ENCODE data around the gene EPC1. TPM values are rescaled to one million over a fixed set of nuclear protein-coding genes. Genes with fewer than 3 reads are reported as not detected.

The EPC1 gene
- total RNA-seq, 2 donors from 2014 or later, result 31.9 to 39.2 TPM

- no peak for TF ChIP-seq CTCF (IDR thresholded peaks at IDR 0.05)
- no peak for TF ChIP-seq POLR2A (IDR thresholded peaks at IDR 0.05)
- ATAC-seq (no peak), DNase-seq (no peak)
- Histone ChIP-seq H3K27ac (no peak overlapping the region), H3K27me3 (no peaks in the 10 kb centered on the region), H3K36me3 (replicated peaks in 1 of 2; ENCODE audit: insufficient read depth in 1 of 2, low read depth in 2 of 2) (no peaks in the 10 kb centered on the region), H3K9me3 (no peaks in the 10 kb centered on the region), H3K4me3 (no peak overlapping the region), H3K4me1 (peaks cover 37% of the 10 kb centered on the region)
- 98 to 99% methylated on average over 4 of the region's 4 CpGs for WGBS, 2 donors
- intact Hi-C loops (cut with DNase I), result loop anchor here (10.0 kb wide), 1 partner anchor 56 kb away; no protein-coding TSS in a partner anchor
Observed at GRCh38 chr10:32321016-32321631, 25.8 kb downstream of the EPC1 start.

DNA sequence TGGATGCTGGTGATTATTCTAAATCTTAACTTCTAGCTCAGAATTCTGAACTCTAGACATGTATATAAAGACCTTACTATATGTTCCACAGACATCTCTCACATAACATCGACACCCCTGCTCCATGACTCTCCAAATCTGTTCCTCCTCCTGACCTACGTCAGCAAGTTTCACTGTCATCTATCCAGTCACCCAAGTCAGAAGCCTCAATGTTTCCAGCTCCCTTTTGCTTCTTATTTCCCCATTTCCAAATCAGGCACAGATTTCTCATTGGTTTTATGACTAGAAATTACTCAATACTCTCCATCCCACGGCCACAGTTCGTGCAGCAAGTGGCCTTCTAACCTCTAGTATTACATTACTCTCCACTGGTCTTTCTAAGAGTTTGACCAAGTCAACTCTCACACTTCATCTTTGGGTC lies 28.5 kb downstream of the EPC1 start:
- H3K4me3 ChIP-seq, result no peak overlapping the region
- 73 to 76% methylated on average over 4 of the region's 4 CpGs for WGBS, 2 donors
- H3K27ac ChIP-seq, result peak overlapping the region in 2 of 4 donors; percentile 9 to 34
- intact Hi-C loops (cut with DNase I), result no loop called here
- H3K9me3 ChIP-seq, result no peaks in the 10 kb centered on the region
- H3K36me3 ChIP-seq (replicated peaks in 1 of 2; ENCODE audit: insufficient read depth in 1 of 2, low read depth in 2 of 2), result no peaks in the 10 kb centered on the region
- TF ChIP-seq CTCF (IDR thresholded peaks at IDR 0.05) (no peak), POLR2A (IDR thresholded peaks at IDR 0.05) (no peak)
- H3K27me3 ChIP-seq, result no peaks in the 10 kb centered on the region
- DNase-seq (peak in 1 of 4 donors; percentile 52), ATAC-seq (no peak)
- peaks cover 43% of the 10 kb centered on the region for H3K4me1 ChIP-seq

GRCh38 chr10:32317795-32318357 lies 29.1 kb downstream of the EPC1 start:
- no peaks in the 10 kb centered on the region for H3K9me3 ChIP-seq
- TF ChIP-seq CTCF (IDR thresholded peaks at IDR 0.05), result no peak
- TF ChIP-seq POLR2A (IDR thresholded peaks at IDR 0.05), result no peak
- H3K36me3 ChIP-seq (replicated peaks in 1 of 2; ENCODE audit: insufficient read depth in 1 of 2, low read depth in 2 of 2), result no peaks in the 10 kb centered on the region
- H3K4me1 ChIP-seq, result peaks cover 48% of the 10 kb centered on the region
- no peak for ATAC-seq
- no peaks in the 10 kb centered on the region for H3K27me3 ChIP-seq
- WGBS, 2 donors, result 65 to 73% methylated on average over 6 of the region's 6 CpGs
- no peak for DNase-seq
- peak overlapping the region in 2 of 4 donors; percentile 9 to 34 for H3K27ac ChIP-seq
- H3K4me3 ChIP-seq, result no peak overlapping the region
- intact Hi-C loops (cut with DNase I), result no loop called here

DNA sequence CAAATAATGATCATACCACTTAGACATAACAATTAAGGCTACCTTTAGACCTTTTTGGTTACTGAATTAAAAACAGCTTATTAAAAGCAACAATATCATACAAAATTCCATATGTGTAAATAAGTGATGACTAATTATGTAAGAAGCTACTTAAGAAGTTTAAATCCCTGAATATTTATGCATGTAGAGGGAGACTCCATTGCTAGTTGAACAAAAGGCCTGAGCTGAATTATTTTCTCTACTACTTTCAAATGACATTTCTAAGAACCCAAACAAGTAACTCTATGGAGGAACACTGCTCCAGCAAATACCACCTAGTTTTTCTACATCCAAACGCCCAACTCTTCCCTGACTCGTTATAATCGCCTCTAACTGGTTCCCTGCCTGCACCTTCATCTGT lies 31.5 kb downstream of the EPC1 start:
- H3K27me3 ChIP-seq, result no peaks in the 10 kb centered on the region
- DNase-seq, result no peak
- H3K36me3 ChIP-seq (replicated peaks in 1 of 2; ENCODE audit: insufficient read depth in 1 of 2, low read depth in 2 of 2), result no peaks in the 10 kb centered on the region
- peaks cover 50% of the 10 kb centered on the region for H3K4me1 ChIP-seq
- H3K9me3 ChIP-seq, result no peaks in the 10 kb centered on the region
- intact Hi-C loops (cut with DNase I), result no loop called here
- no peak overlapping the region for H3K4me3 ChIP-seq
- no peak overlapping the region for H3K27ac ChIP-seq
- TF ChIP-seq CTCF (IDR thresholded peaks at IDR 0.05) (no peak), POLR2A (IDR thresholded peaks at IDR 0.05) (no peak)
- no peak for ATAC-seq
- 58 to 60% methylated on average over 3 of the region's 3 CpGs for WGBS, 2 donors

DNA sequence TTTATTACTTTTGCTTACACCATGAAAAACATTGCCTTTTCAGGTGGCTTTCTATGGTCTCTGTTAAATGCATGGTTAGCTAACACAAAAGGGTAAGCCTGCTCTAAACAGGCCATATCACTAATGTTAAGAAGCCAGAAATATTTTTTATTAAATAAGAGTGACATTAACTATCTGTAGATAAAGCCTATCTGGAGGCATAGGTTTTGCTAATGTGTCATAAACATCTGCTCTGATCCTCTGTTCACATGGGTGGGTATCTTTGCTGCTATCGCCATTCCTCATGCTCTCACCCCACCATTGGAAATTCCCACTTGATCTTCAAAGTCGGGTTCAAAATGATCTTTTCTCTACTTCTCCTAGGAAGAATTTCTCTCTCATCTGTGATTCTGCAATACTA lies 32.4 kb downstream of the EPC1 start:
- no peak for ATAC-seq
- Histone ChIP-seq H3K27ac (peak overlapping the region in 1 of 4 donors; percentile 14), H3K4me3 (no peak overlapping the region), H3K27me3 (no peaks in the 10 kb centered on the region), H3K36me3 (replicated peaks in 1 of 2; ENCODE audit: insufficient read depth in 1 of 2, low read depth in 2 of 2) (no peaks in the 10 kb centered on the region), H3K4me1 (peaks cover 50% of the 10 kb centered on the region), H3K9me3 (no peaks in the 10 kb centered on the region)
- intact Hi-C loops (cut with DNase I), result no loop called here
- WGBS, 2 donors, result 25 to 31% methylated on average over 2 of the region's 2 CpGs
- DNase-seq, result no peak
- TF ChIP-seq CTCF (IDR thresholded peaks at IDR 0.05) (no peak), POLR2A (IDR thresholded peaks at IDR 0.05) (no peak)

Data from body of pancreas (tissue), 4 donors.